Caco-2 (cell line): ENCODE measurements around the gene ERC1. TPM values are rescaled to one million over a fixed set of nuclear protein-coding genes. Genes with fewer than 3 reads are reported as not detected.

Experiments used
- BruUV-seq: library from RNA; stranded (reverse); fragments of 400-500 nt; replicated peaks from 2 replicates; lab custom pipeline; 2021; lab: Mats Ljungman, UMichigan
- CTCF ChIA-PET: fragments of 300-600 bp; sonication (Branson Sonifier 250); formaldehyde crosslinking; loops from one replicate; lab custom pipeline; 2022; ENCODE audit warnings: antibody characterized with exemption; lab: Charles Lee
- POLR2A ChIA-PET: fragments of 300-600 bp; sonication (Branson Sonifier 250); formaldehyde crosslinking; loops from one replicate; lab custom pipeline; 2022; ENCODE audit warnings: antibody characterized with exemption; lab: Charles Lee
- DNase-seq, 2 experiments: peaks; one replicate each; pipeline versions ENCODE4 v3.0.0 to v3.0.0-alpha.2; 2020 to 2022
- H3K27me3 ChIP-seq: replicated peaks from 2 replicates; pipeline ENCODE4 v1.6.0; 2011; ENCODE audit warnings: low read length; ENCODE audit not compliant: control insufficient read depth, insufficient read depth
- H3K36me3 ChIP-seq: 2 replicates; pipeline ENCODE4 v1.5.1; 2011; ENCODE audit warnings: low read length; ENCODE audit not compliant: control insufficient read depth, insufficient read depth
- H3K4me1 ChIP-seq: fragments of 250-450 bp; sonication (Bioruptor Pico); 2 replicates; pipeline ENCODE4 v1.5.1; 2020; ENCODE audit warnings: mild to moderate bottlenecking
- H3K4me3 ChIP-seq: 2 replicates; pipeline ENCODE4 v1.5.1; 2011; ENCODE audit warnings: low read depth, mild to moderate bottlenecking, control low read depth, low read length
- H3K9me3 ChIP-seq: fragments of 250-450 bp; sonication (Bioruptor Pico); 2 replicates; pipeline ENCODE4 v1.5.1; 2020; ENCODE audit warnings: mild to moderate bottlenecking, moderate library complexity
- H3K27ac Mint-ChIP-seq: one replicate; pipeline ENCODE4 v1.8.0; 2022; ENCODE audit warnings: mixed read lengths; ENCODE audit not compliant: unreplicated experiment
- H3K27me3 Mint-ChIP-seq: one replicate; pipeline ENCODE4 v1.8.0; 2022; ENCODE audit warnings: mixed read lengths; ENCODE audit not compliant: insufficient read depth, unreplicated experiment
- H3K36me3 Mint-ChIP-seq: one replicate; pipeline ENCODE4 v1.8.0; 2022; ENCODE audit warnings: mild to moderate bottlenecking, mixed read lengths; ENCODE audit not compliant: insufficient read depth, unreplicated experiment
- H3K4me1 Mint-ChIP-seq: one replicate; pipeline ENCODE4 v1.8.0; 2022; ENCODE audit warnings: low read depth, mixed read lengths; ENCODE audit not compliant: unreplicated experiment
- H3K4me3 Mint-ChIP-seq: one replicate; pipeline ENCODE4 v1.8.0; 2022; ENCODE audit warnings: mild to moderate bottlenecking, moderate library complexity, mixed read lengths; ENCODE audit not compliant: unreplicated experiment
- H3K9me3 Mint-ChIP-seq: one replicate; pipeline ENCODE4 v1.8.0; 2022; ENCODE audit warnings: mixed read lengths; ENCODE audit not compliant: unreplicated experiment
- intact Hi-C: fragments of 100-400 bp; cut with micrococcal nuclease; formaldehyde crosslinking; loops from one replicate; pipeline ENCODE4 v1.10.0; 2022; ENCODE audit not compliant: unreplicated experiment
- total RNA-seq: library from RNA; stranded (reverse); gene quantifications from 2 replicates; pipeline ENCODE4 v1.2.3, GENCODE V29; 2022
- TF ChIP-seq, protein P1 (sequence below), 2 experiments: fragments of 200-600 bp in 1 of 2; IDR thresholded peaks; 1 replicate in 1 of 2; 2 replicates in 1 of 2; pipeline versions ENCODE4 v1.5.1 to v1.8.0; 2011 to 2022; ENCODE audit warnings: antibody characterized with exemption in 1 of 2, control low read depth in 1 of 2, inconsistent platforms in 1 of 2, low read depth in 1 of 2, low read length in 1 of 2, mild to moderate bottlenecking in 1 of 2, moderate library complexity in 1 of 2; ENCODE audit not compliant: insufficient read depth in 1 of 2, severe bottlenecking in 1 of 2, unreplicated experiment in 1 of 2

The ERC1 gene
- total RNA-seq, 1 experiment from 2014 or later, result 88.4 TPM

DNA sequence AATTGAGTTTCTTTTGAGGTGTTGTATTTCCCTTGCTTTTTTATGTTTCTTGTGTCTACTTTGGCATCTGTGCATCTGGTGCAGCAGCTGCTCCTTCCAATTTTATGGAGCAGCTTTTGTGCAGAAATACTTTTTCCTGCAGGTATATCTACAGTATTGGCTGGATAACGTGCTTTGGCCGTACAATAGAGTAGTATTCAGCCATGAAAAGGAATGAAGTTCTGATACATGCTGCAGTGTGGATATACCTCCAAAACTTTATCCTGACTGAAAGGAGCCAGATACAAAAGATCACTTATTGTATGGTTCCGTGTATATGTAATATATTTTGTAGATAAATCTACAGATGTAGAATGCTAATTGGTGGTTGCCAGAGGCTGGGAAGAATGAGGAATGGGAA is 74.6 kb downstream of the ERC1 start:
- no peak for DNase-seq
- intact Hi-C loops, result no loop called here
- Mint-ChIP-seq H3K36me3 (peaks cover 20% of the 10 kb centered on the region), H3K27me3 (no peaks in the 10 kb centered on the region), H3K4me1 (no peaks in the 10 kb centered on the region), H3K27ac (no peak overlapping the region), H3K9me3 (peaks cover 34% of the 10 kb centered on the region), H3K4me3 (no peak overlapping the region)
- Histone ChIP-seq H3K27me3 (no peaks in the 10 kb centered on the region), H3K36me3 (no peaks in the 10 kb centered on the region), H3K4me1 (no peaks in the 10 kb centered on the region), H3K9me3 (peaks cover 15% of the 10 kb centered on the region), H3K4me3 (no peak overlapping the region)
- TF ChIP-seq, protein P1, sequence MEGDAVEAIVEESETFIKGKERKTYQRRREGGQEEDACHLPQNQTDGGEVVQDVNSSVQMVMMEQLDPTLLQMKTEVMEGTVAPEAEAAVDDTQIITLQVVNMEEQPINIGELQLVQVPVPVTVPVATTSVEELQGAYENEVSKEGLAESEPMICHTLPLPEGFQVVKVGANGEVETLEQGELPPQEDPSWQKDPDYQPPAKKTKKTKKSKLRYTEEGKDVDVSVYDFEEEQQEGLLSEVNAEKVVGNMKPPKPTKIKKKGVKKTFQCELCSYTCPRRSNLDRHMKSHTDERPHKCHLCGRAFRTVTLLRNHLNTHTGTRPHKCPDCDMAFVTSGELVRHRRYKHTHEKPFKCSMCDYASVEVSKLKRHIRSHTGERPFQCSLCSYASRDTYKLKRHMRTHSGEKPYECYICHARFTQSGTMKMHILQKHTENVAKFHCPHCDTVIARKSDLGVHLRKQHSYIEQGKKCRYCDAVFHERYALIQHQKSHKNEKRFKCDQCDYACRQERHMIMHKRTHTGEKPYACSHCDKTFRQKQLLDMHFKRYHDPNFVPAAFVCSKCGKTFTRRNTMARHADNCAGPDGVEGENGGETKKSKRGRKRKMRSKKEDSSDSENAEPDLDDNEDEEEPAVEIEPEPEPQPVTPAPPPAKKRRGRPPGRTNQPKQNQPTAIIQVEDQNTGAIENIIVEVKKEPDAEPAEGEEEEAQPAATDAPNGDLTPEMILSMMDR (IDR thresholded peaks at IDR 0.05; ENCODE audit: insufficient read depth in 1 of 2, low read depth in 1 of 2, low read length in 1 of 2, severe bottlenecking in 1 of 2, unreplicated experiment in 1 of 2), result no peak
- POLR2A ChIA-PET, result no interaction called here
- no TSS peak for BruUV-seq
- CTCF ChIA-PET, result no interaction called here

DNA sequence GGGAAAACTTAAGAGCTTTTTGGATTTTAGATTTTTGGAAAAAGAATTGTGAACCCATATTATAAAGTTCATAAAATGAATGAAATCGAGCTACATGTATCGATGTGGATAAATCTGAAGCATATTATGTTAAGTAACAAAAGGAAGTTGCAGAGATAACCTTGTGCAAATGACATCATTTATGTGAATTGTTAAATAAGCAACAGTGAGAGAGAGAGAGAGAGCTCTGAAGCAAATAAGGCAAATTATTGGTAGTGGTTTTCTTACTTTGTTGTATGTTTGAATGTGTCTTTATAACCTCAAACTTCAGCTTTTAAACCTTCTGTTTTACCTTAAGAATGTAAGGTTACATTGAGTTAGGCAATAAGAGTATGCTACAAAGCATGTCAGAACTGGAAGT is 78.8 kb downstream of the ERC1 start:
- no peaks in the 10 kb centered on the region for H3K4me1 ChIP-seq
- H3K36me3 ChIP-seq, result no peaks in the 10 kb centered on the region
- no peaks in the 10 kb centered on the region for H3K27me3 ChIP-seq
- Mint-ChIP-seq H3K27ac (no peak overlapping the region), H3K4me3 (no peak overlapping the region), H3K9me3 (no peaks in the 10 kb centered on the region), H3K27me3 (no peaks in the 10 kb centered on the region), H3K36me3 (no peaks in the 10 kb centered on the region), H3K4me1 (no peaks in the 10 kb centered on the region)
- CTCF ChIA-PET, result no interaction called here
- no TSS peak for BruUV-seq
- no peak for DNase-seq
- TF ChIP-seq, protein P1 (IDR thresholded peaks at IDR 0.05; ENCODE audit: insufficient read depth in 1 of 2, low read depth in 1 of 2, low read length in 1 of 2, severe bottlenecking in 1 of 2, unreplicated experiment in 1 of 2), result no peak
- intact Hi-C loops, result no loop called here
- POLR2A ChIA-PET, result no interaction called here
- H3K9me3 ChIP-seq, result no peaks in the 10 kb centered on the region
- no peak overlapping the region for H3K4me3 ChIP-seq

DNA sequence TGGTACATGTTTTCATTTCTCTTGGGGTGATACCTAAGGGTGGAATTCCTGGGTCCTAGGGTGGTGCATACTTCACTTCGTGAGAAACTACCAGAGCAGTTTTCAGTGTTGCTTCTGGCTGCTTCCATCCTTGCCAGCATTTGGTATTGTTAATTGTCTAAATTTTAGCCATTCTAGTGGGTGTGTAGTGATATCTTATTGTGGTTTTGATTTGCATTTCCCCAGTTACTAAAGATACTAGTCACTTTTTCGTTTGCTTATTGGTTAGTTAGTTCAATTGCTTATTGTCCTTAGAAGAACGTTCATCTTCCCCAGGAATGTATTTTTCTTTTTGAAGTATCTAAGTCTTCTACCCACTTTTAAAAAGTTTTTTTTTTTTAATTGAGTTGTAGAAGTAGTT is 80.2 kb downstream of the ERC1 start:
- Histone ChIP-seq H3K9me3 (no peaks in the 10 kb centered on the region), H3K27me3 (no peaks in the 10 kb centered on the region), H3K4me1 (no peaks in the 10 kb centered on the region), H3K36me3 (no peaks in the 10 kb centered on the region), H3K4me3 (no peak overlapping the region)
- BruUV-seq, result no TSS peak
- H3K4me1 Mint-ChIP-seq, result peaks cover 6% of the 10 kb centered on the region
- DNase-seq, result no peak
- ChIA-PET CTCF (no interaction called here), POLR2A (no interaction called here)
- no peaks in the 10 kb centered on the region for H3K9me3 Mint-ChIP-seq
- no peaks in the 10 kb centered on the region for H3K36me3 Mint-ChIP-seq
- H3K27ac Mint-ChIP-seq, result no peak overlapping the region
- H3K27me3 Mint-ChIP-seq, result no peaks in the 10 kb centered on the region
- TF ChIP-seq, protein P1 (IDR thresholded peaks at IDR 0.05; ENCODE audit: insufficient read depth in 1 of 2, low read depth in 1 of 2, low read length in 1 of 2, severe bottlenecking in 1 of 2, unreplicated experiment in 1 of 2), result no peak
- intact Hi-C loops, result no loop called here
- H3K4me3 Mint-ChIP-seq, result no peak overlapping the region
